Measurements from ENCODE around the gene FGF14. TPM values are rescaled to one million over a fixed set of nuclear protein-coding genes. Genes with fewer than 3 reads are reported as not detected.

The FGF14 gene
- total RNA-seq, 1 experiment from 2014 or later: 0.22 TPM

- Histone ChIP-seq H3T11ph (ENCODE audit: low read length) (no peak overlapping the region), H3K27ac (ENCODE audit: insufficient read length, low read depth, low read length) (no peak overlapping the region), H3K27me3 (ENCODE audit: insufficient read depth, low read length) (no peaks in the 10 kb centered on the region), H3K23me2 (ENCODE audit: insufficient read length, low read depth, low read length, poor library complexity, severe bottlenecking) (no peaks in the 10 kb centered on the region), H3K4me1 (ENCODE audit: insufficient read depth, low read length) (no peaks in the 10 kb centered on the region), H3K14ac (ENCODE audit: insufficient read depth, low read length) (no peak overlapping the region), H2BK20ac (ENCODE audit: low read depth, low read length, poor library complexity, severe bottlenecking) (no peak overlapping the region), H3K23ac (ENCODE audit: insufficient read length, low read depth, low read length) (no peak overlapping the region), H2AFZ (ENCODE audit: low read length) (no peak overlapping the region), H3K9me3 (ENCODE audit: control insufficient read depth, low read depth, low read length) (no peaks in the 10 kb centered on the region), H3K56ac (ENCODE audit: insufficient read length, low read depth, low read length) (no peak overlapping the region), H2BK15ac (ENCODE audit: low read depth, low read length) (no peak overlapping the region), H2BK12ac (ENCODE audit: insufficient read length, low read depth, low read length) (no peak overlapping the region), H3K9ac (ENCODE audit: extremely low read depth, insufficient read length, low read length) (no peak overlapping the region), H2AK5ac (ENCODE audit: insufficient read length, low read length) (no peak overlapping the region), H3K4me2 (ENCODE audit: insufficient read depth, insufficient read length, low read length) (no peak overlapping the region), H4K5ac (ENCODE audit: insufficient read length, low read depth, low read length) (no peak overlapping the region), H2BK5ac (ENCODE audit: insufficient read length, low read length) (no peak overlapping the region), H4K20me1 (ENCODE audit: control insufficient read depth, insufficient read depth, insufficient read length) (no peaks in the 10 kb centered on the region), H3K79me1 (ENCODE audit: insufficient read depth, low read depth, low read length, poor library complexity, severe bottlenecking) (no peaks in the 10 kb centered on the region), H2BK120ac (ENCODE audit: low read depth, low read length, poor library complexity, severe bottlenecking) (no peak overlapping the region), H4K91ac (ENCODE audit: insufficient read length, low read depth, low read length) (no peak overlapping the region), H3K18ac (ENCODE audit: insufficient read length, low read depth, low read length) (no peak overlapping the region), H3K79me2 (ENCODE audit: insufficient read depth, low read length) (no peaks in the 10 kb centered on the region), H4K8ac (replicated peaks; ENCODE audit: insufficient read length, low read depth, low read length) (no peak overlapping the region), H3K4ac (ENCODE audit: low read depth, low read length) (no peak overlapping the region)
- no CpG with 5 or more reads among the region's 2 CpGs for WGBS (ENCODE audit: extremely low coverage, insufficient read length, low lambda C conversion rate)
- Mint-ChIP-seq H3K4me3 (no peak overlapping the region), H3K27ac (no peak overlapping the region), H3K9me3 (peaks cover 19 to 21% of the 10 kb centered on the region in 2 experiments), H3K36me3 (ENCODE audit: insufficient read depth in 1 of 3, low read depth in 3 of 3) (peaks cover 3 to 21% (median 7%) of the 10 kb centered on the region in 3 experiments; a peak in 6 of 7 replicates), H3K27me3 (ENCODE audit: low read depth) (0 out of 2 replicates have a peak, but pooled peaks cover 2% of the 10 kb centered on the region), H3K4me1 (0 out of 4 replicates have a peak, but pooled peaks cover 0 to under 1% of the 10 kb centered on the region in 2 experiments)
- no peak for TF ChIP-seq CTCF (conservative IDR thresholded peaks at IDR 0.05)
- DNase-seq: no peak
Measured at GRCh38 chr13:102021777-102022176, 380.1 kb downstream of the FGF14 start.

Measured in H9 (cell line).